ENCODE results near the gene SIGLEC11. TPM values are rescaled to one million over a fixed set of nuclear protein-coding genes. Genes with fewer than 3 reads are reported as not detected.
A peak's percentile ranks its signal among the peaks of the same experiment; 100 is the strongest.

The SIGLEC11 gene
- total and polyA plus RNA-seq, 2 donors (not counting 1 experiment from before 2014, with no cell fraction given), result 0.09 TPM; not detected in 1

- CTCF ChIA-PET, result interaction anchor here (0.5 to 3.4 kb wide), 10 partner anchors 8 to 197 kb away, joined by 3 to 20 read pairs (median 5); partner anchors contain the start of genes ATF5 and NUP62
- TF ChIP-seq EZH2 (IDR thresholded peaks at IDR 0.05; ENCODE audit: borderline replicate concordance, insufficient read depth, low read depth, low read length, poor library complexity, severe bottlenecking), result no peak
- TF ChIP-seq, protein P1, sequence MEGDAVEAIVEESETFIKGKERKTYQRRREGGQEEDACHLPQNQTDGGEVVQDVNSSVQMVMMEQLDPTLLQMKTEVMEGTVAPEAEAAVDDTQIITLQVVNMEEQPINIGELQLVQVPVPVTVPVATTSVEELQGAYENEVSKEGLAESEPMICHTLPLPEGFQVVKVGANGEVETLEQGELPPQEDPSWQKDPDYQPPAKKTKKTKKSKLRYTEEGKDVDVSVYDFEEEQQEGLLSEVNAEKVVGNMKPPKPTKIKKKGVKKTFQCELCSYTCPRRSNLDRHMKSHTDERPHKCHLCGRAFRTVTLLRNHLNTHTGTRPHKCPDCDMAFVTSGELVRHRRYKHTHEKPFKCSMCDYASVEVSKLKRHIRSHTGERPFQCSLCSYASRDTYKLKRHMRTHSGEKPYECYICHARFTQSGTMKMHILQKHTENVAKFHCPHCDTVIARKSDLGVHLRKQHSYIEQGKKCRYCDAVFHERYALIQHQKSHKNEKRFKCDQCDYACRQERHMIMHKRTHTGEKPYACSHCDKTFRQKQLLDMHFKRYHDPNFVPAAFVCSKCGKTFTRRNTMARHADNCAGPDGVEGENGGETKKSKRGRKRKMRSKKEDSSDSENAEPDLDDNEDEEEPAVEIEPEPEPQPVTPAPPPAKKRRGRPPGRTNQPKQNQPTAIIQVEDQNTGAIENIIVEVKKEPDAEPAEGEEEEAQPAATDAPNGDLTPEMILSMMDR (IDR thresholded peaks at IDR 0.05), result no peak
Measured at GRCh38 chr19:49938662-49939061, 22.3 kb downstream of the SIGLEC11 start.

GRCh38 chr19:49937750-49938381 is 23.1 kb downstream of the SIGLEC11 start:
- H3K36me3 ChIP-seq (replicated peaks in 1 of 2; ENCODE audit: control extremely low read depth in 1 of 2, control insufficient read depth in 1 of 2, extremely low read depth in 1 of 2, insufficient read depth in 2 of 2, low read length in 1 of 2), result no peaks in the 10 kb centered on the region
- 27% methylated on average over 34 of the region's 35 CpGs for WGBS (ENCODE audit: insufficient coverage)
- DNase-seq (peak; percentile 82), ATAC-seq (ENCODE audit: low read depth) (peak; percentile 91)
- POLR2A ChIA-PET, result no interaction called here
- no peak overlapping the region for H3K27ac ChIP-seq (ENCODE audit: low read length in 2 of 2)
- Mint-ChIP-seq H3K4me3 (no peak overlapping the region), H3K9me3 (ENCODE audit: insufficient read depth) (no peaks in the 10 kb centered on the region), H3K27ac (no peak overlapping the region), H3K4me1 (peaks cover 7% of the 10 kb centered on the region), H3K27me3 (peaks cover 20% of the 10 kb centered on the region)
- intact Hi-C loops (cut with micrococcal nuclease), result loop anchor here (1.0 to 5.0 kb wide), 2 partner anchors 45 to 844 kb away; no protein-coding TSS in a partner anchor
- no peaks in the 10 kb centered on the region for H3K27me3 ChIP-seq (replicated peaks in 1 of 4; ENCODE audit: control extremely low read depth in 1 of 4, control insufficient read depth in 3 of 4, insufficient read depth in 4 of 4, low read length in 3 of 4)
- peak overlapping the region in 2 of 5 experiments; percentile 24 to 28 for H3K4me3 ChIP-seq (ENCODE audit: control extremely low read depth in 1 of 5, extremely low read depth in 1 of 5, insufficient read depth in 1 of 5, low read depth in 2 of 5, low read length in 4 of 5)
- no peaks in the 10 kb centered on the region for H3K79me2 ChIP-seq (ENCODE audit: control insufficient read depth, insufficient read depth, low read length)
- peak overlapping the region; percentile 78 for H3K4me2 ChIP-seq (replicated peaks; ENCODE audit: low read depth, low read length, poor library complexity, severe bottlenecking)
- no peak for TF ChIP-seq EZH2 (IDR thresholded peaks at IDR 0.05; ENCODE audit: borderline replicate concordance, insufficient read depth, low read depth, low read length, poor library complexity, severe bottlenecking)
- TF ChIP-seq, protein P1 (IDR thresholded peaks at IDR 0.05), result peak; percentile 94
- H3K9me3 ChIP-seq (ENCODE audit: control extremely low read depth in 1 of 3, control insufficient read depth in 2 of 3, insufficient read depth in 1 of 3, low read length in 2 of 3), result no peaks in the 10 kb centered on the region
- peak overlapping the region; percentile 76 for H2AFZ ChIP-seq (ENCODE audit: insufficient read depth, low read depth, low read length, poor library complexity, severe bottlenecking)
- no peak overlapping the region for H3K9ac ChIP-seq (ENCODE audit: low read length)
- H4K20me1 ChIP-seq (ENCODE audit: control insufficient read depth, insufficient read depth, low read length, poor library complexity, severe bottlenecking), result no peaks in the 10 kb centered on the region
- CTCF ChIA-PET, result interaction anchor here (0.5 to 3.4 kb wide), 17 partner anchors 9 to 798 kb away, joined by 3 to 20 read pairs (median 4); partner anchors contain the start of genes ATF5 and NUP62
- H3K4me1 ChIP-seq (ENCODE audit: control insufficient read depth in 2 of 2, insufficient read depth in 2 of 2, low read length in 2 of 2), result peaks cover 5 to 11% of the 10 kb centered on the region in 2 donors

More at GRCh38 chr19:49938662-49939061, 22.3 kb downstream of the SIGLEC11 start:
- H3K79me2 ChIP-seq (ENCODE audit: control insufficient read depth, insufficient read depth, low read length), result no peaks in the 10 kb centered on the region
- WGBS (ENCODE audit: insufficient coverage), result 81% methylated on average over 4 of the region's 4 CpGs
- H3K4me3 ChIP-seq (ENCODE audit: control extremely low read depth in 1 of 5, extremely low read depth in 1 of 5, insufficient read depth in 1 of 5, low read depth in 2 of 5, low read length in 4 of 5), result no peak overlapping the region
- ATAC-seq (ENCODE audit: low read depth) (no peak), DNase-seq (no peak)
- H3K27ac ChIP-seq (ENCODE audit: low read length in 2 of 2), result no peak overlapping the region
- H3K9me3 Mint-ChIP-seq (ENCODE audit: insufficient read depth), result no peaks in the 10 kb centered on the region
- no peak overlapping the region for H2AFZ ChIP-seq (ENCODE audit: insufficient read depth, low read depth, low read length, poor library complexity, severe bottlenecking)
- POLR2A ChIA-PET, result no interaction called here
- H3K36me3 ChIP-seq (replicated peaks in 1 of 2; ENCODE audit: control extremely low read depth in 1 of 2, control insufficient read depth in 1 of 2, extremely low read depth in 1 of 2, insufficient read depth in 2 of 2, low read length in 1 of 2), result no peaks in the 10 kb centered on the region
- peaks cover 3% of the 10 kb centered on the region for H3K4me1 Mint-ChIP-seq
- H3K4me1 ChIP-seq (ENCODE audit: control insufficient read depth in 2 of 2, insufficient read depth in 2 of 2, low read length in 2 of 2), result peaks cover 5 to 8% of the 10 kb centered on the region in 2 donors
- H4K20me1 ChIP-seq (ENCODE audit: control insufficient read depth, insufficient read depth, low read length, poor library complexity, severe bottlenecking), result no peaks in the 10 kb centered on the region
- H3K27me3 ChIP-seq (replicated peaks in 1 of 4; ENCODE audit: control extremely low read depth in 1 of 4, control insufficient read depth in 3 of 4, insufficient read depth in 4 of 4, low read length in 3 of 4), result no peaks in the 10 kb centered on the region
- no peaks in the 10 kb centered on the region for H3K9me3 ChIP-seq (ENCODE audit: control extremely low read depth in 1 of 3, control insufficient read depth in 2 of 3, insufficient read depth in 1 of 3, low read length in 2 of 3)
- H3K27ac Mint-ChIP-seq, result no peak overlapping the region
- intact Hi-C loops (cut with micrococcal nuclease), result loop anchor here (5.0 kb wide), 1 partner anchor 844 kb away; no protein-coding TSS in a partner anchor
- no peak overlapping the region for H3K9ac ChIP-seq (ENCODE audit: low read length)
- H3K4me2 ChIP-seq (replicated peaks; ENCODE audit: low read depth, low read length, poor library complexity, severe bottlenecking), result no peak overlapping the region
- no peak overlapping the region for H3K4me3 Mint-ChIP-seq
- peaks cover 26% of the 10 kb centered on the region for H3K27me3 Mint-ChIP-seq
